Testis (tissue), 2 donors: ENCODE data around the gene FAM20A.

Source experiments
- CTCF ChIP-seq, 3 experiments: fragments of 450-650 bp in 2 of 3; fragments of 200-600 bp in 1 of 3; sonication (generic) in 1 of 3; IDR thresholded peaks; one replicate each; pipeline ENCODE4 v1.5.1; 2016 to 2019; ENCODE audit warnings: antibody characterized with exemption in 3 of 3, mild to moderate bottlenecking in 2 of 3, moderate library complexity in 1 of 3
- POLR2A ChIP-seq: fragments of 450-650 bp; IDR thresholded peaks from one replicate; pipeline ENCODE4 v1.6.1; 2017; ENCODE audit warnings: antibody characterized with exemption, mild to moderate bottlenecking, moderate library complexity

DNA sequence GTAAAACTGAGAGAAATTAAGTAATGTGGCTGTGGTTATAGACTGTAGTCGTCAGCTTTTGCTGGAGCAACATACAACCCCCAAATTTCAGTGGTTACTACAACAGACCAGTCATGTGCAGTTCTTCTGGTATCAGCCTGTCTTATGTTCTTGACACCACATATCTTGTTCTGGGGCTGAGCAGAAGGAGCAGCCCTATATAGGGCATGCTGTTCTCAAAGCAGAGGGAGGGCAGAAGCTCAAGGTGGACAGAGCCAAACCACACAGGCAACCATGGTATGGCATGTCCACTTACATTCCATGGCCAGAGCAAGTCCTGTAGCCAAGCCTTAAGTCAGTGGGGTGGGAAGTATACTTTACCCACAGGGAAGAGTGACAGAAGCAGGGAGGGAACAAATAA, 81.3 kb downstream of the FAM20A start:
- TF ChIP-seq POLR2A (no peak), CTCF (IDR thresholded peaks at IDR 0.05) (no peak)
